H54 (cell line): ENCODE results near the gene GAN.

ENCODE experiments used
- DNase-seq: peaks from one replicate; pipeline ENCODE4 v3.0.0; 2011; ENCODE audit warnings: low spot score, mixed read lengths; ENCODE audit not compliant: insufficient read length
- FAIRE-seq: peaks from 3 replicates; lab custom pipeline; 2011; peaks lifted over from hg19 to GRCh38; lab: Jason Lieb, UNC
- POLR2A ChIP-seq: IDR thresholded peaks from 2 replicates; pipeline ENCODE4 v1.6.1; 2011; ENCODE audit warnings: low read depth, mild to moderate bottlenecking, low read length

The GAN gene, protein sequence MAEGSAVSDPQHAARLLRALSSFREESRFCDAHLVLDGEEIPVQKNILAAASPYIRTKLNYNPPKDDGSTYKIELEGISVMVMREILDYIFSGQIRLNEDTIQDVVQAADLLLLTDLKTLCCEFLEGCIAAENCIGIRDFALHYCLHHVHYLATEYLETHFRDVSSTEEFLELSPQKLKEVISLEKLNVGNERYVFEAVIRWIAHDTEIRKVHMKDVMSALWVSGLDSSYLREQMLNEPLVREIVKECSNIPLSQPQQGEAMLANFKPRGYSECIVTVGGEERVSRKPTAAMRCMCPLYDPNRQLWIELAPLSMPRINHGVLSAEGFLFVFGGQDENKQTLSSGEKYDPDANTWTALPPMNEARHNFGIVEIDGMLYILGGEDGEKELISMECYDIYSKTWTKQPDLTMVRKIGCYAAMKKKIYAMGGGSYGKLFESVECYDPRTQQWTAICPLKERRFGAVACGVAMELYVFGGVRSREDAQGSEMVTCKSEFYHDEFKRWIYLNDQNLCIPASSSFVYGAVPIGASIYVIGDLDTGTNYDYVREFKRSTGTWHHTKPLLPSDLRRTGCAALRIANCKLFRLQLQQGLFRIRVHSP

DNA sequence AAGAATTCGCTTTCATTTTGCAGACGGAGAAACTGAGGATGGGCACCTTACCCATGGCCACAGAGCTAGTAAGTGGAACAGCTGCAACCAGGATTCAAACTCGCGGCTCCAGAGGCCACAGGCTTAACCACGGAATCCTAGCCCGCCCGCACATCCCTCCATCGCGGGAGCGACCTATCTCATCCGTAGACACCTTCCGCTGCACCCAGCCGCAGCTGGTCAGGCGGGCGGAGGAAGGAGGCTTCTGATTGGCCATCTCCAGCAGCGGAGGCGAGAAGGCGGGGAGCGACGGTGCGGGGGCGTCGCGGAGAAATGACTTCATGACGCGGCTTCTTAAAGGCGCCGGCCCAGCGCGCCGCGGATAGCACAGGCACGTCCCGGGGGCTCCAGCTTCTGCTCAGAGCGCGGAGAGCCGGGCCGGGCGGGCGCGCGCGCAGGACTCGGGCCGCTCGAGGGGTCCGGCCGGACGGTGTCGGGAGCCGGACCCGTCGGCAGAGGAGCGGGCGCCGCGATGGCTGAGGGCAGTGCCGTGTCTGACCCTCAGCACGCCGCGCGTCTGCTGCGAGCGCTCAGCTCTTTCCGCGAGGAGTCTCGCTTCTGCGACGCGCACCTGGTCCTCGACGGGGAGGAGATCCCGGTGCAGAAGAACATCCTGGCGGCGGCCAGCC, at the start of gene GAN:
TSS of gene GAN (plus strand) at position 360 of the 668 bp plus-strand sequence. CDS start at position 512, 152 bp downstream.
- DNase-seq (peak; percentile 95), FAIRE-seq (peak; percentile 73)
- TF ChIP-seq POLR2A, result peak; percentile 75

- DNase-seq (no peak), FAIRE-seq (no peak)
- no peak for TF ChIP-seq POLR2A
Measured at GRCh38 chr16:81265052-81265451, 49.7 kb upstream of the GAN start.

GRCh38 chr16:81265658-81266451, 48.9 kb upstream of the GAN start:
- no peak for DNase-seq
- FAIRE-seq, result no peak
- no peak for TF ChIP-seq POLR2A

DNA sequence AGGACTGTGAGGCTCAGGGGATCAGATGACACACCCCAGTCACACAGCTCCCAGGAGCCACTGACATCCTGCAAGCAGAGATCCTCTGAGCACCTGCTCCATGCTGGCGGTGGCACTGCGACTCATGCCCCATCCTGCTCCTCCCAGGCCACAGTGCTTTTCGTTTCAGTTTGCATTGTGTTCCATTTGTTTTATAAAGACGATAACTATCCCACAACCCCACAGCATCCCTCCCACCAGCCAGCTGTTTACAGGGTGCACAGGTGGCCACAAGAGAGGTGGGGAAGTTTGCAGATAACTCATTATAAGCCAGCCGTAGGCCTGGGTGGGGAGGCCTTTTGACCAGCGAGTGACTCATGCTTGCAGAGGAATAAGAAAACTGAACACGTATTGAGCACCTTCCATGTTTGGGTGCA, 48.1 kb upstream of the GAN start:
- no peak for TF ChIP-seq POLR2A
- FAIRE-seq (no peak), DNase-seq (peak; percentile 72)

GRCh38 chr16:81268509-81268908, 46.3 kb upstream of the GAN start:
- no peak for TF ChIP-seq POLR2A
- FAIRE-seq (no peak), DNase-seq (no peak)

- DNase-seq (no peak), FAIRE-seq (no peak)
- no peak for TF ChIP-seq POLR2A
Measured at GRCh38 chr16:81273223-81273950, 41.4 kb upstream of the GAN start.

DNA sequence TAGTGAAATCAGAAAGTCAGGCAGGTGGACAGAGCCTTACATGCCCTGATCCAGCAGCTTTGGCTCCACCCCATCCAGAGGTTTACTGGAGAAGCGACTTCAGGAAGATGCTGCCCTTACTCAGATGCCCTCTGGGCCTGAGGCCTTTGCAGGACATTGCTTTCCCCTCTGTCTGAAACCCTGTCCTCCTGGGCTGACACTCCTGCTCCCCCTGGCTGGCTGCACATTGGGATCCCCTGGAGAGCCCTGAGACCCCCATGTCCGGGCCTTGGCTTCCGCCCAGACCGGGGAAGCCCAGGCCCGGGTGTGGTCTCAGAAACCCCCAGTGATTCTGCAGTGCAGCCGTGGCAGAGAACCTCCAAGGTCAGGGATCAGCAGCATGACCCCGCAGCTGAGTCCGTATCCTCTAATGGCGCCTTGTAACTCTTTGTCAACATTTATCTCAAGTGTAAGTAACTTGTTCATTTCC, 39.7 kb upstream of the GAN start:
- DNase-seq (no peak), FAIRE-seq (no peak)
- no peak for TF ChIP-seq POLR2A

GRCh38 chr16:81275795-81276194, 39.0 kb upstream of the GAN start:
- no peak for TF ChIP-seq POLR2A
- DNase-seq (no peak), FAIRE-seq (no peak)

DNA sequence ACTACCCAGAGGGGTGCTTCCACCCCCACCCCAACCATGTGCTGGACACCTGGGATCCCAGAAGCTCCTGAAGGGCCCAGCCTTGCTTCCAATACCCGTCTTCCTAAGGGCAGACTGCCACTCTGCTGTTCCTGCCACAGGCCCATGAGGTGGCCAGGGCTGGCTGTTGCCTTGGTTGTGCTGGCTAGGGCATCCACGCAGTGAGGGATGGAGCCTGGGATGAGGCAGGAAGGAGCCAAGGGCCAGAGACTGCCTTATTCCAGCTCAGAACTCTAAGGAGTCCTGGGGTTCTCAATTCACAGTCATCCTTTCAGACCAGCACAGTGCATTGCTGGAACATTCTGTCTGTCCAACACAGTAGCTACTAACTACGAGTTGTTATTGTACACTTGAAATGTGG, 38.4 kb upstream of the GAN start:
- FAIRE-seq, result no peak
- no peak for TF ChIP-seq POLR2A
- DNase-seq, result no peak

GRCh38 chr16:81277541-81278080, 37.2 kb upstream of the GAN start:
- FAIRE-seq, result no peak
- no peak for DNase-seq
- TF ChIP-seq POLR2A, result no peak

DNA sequence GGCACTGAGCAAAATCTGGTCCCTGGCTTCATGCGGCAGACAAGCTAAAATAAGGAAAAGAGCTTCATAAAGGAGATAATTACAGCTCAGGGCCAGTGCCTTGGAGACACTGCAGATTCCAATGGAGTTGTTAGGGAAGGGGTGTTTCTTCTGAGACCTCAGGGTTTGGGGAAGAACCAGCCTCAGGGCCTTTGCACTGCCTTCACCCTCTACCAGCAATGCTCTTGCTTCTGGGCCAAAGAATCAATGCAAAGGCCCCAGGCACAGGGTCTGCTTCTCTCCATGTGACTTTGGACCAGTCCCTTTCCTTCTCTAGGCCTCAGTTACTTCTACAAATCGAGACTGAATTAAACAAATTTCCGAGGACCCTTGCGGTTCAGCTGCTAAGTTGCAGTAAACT, 36.2 kb upstream of the GAN start:
- FAIRE-seq (no peak), DNase-seq (no peak)
- no peak for TF ChIP-seq POLR2A

GRCh38 chr16:81279392-81279791, 35.4 kb upstream of the GAN start:
- FAIRE-seq (no peak), DNase-seq (peak; percentile 17)
- TF ChIP-seq POLR2A, result no peak
